SH-SY5Y (cell line): ENCODE results near the gene VAPB.

ENCODE experiments used
- GATA2 ChIP-seq: IDR thresholded peaks from 2 replicates; pipeline ENCODE4 v1.6.1; 2011; ENCODE audit warnings: mild to moderate bottlenecking, low read depth, low read length
- GATA3 ChIP-seq: IDR thresholded peaks from 2 replicates; pipeline ENCODE4 v1.6.1; 2011; ENCODE audit warnings: low read depth, mild to moderate bottlenecking, low read length, moderate library complexity

GRCh38 chr20:58417438-58417837 lies 28.4 kb downstream of the VAPB start:
- TF ChIP-seq GATA2 = no peak
- no peak for TF ChIP-seq GATA3
